Glutamatergic neuron (in vitro differentiated cells): ENCODE measurements around the gene TMIE. TPM values are rescaled to one million over a fixed set of nuclear protein-coding genes. Genes with fewer than 3 reads are reported as not detected.
"Not testable (repeated sequence)": the region's sequence is repeated elsewhere in the genome, so short reads cannot be mapped to it uniquely, and the experiment has no call there.

Source experiments
- DNase-seq: peaks from one replicate; pipeline ENCODE4 v3.0.0; 2022
- H3K27ac Mint-ChIP-seq: one replicate; pipeline ENCODE4 v1.8.0; 2020; ENCODE audit warnings: mild to moderate bottlenecking, mixed read lengths, inconsistent platforms; ENCODE audit not compliant: unreplicated experiment
- H3K27me3 Mint-ChIP-seq: one replicate; pipeline ENCODE4 v1.8.0; 2020; ENCODE audit warnings: mild to moderate bottlenecking, moderate library complexity, mixed read lengths, inconsistent platforms; ENCODE audit not compliant: unreplicated experiment
- H3K36me3 Mint-ChIP-seq: one replicate; pipeline ENCODE4 v1.8.0; 2020; ENCODE audit warnings: mild to moderate bottlenecking, mixed read lengths, inconsistent platforms; ENCODE audit not compliant: unreplicated experiment
- H3K4me1 Mint-ChIP-seq: one replicate; pipeline ENCODE4 v1.8.0; 2020; ENCODE audit warnings: mild to moderate bottlenecking, low read depth, mixed read lengths, inconsistent platforms; ENCODE audit not compliant: unreplicated experiment
- H3K4me3 Mint-ChIP-seq: one replicate; pipeline ENCODE4 v1.8.0; 2020; ENCODE audit warnings: mild to moderate bottlenecking, mixed read lengths, inconsistent platforms; ENCODE audit not compliant: unreplicated experiment
- H3K9me3 Mint-ChIP-seq: one replicate; pipeline ENCODE4 v1.8.0; 2020; ENCODE audit warnings: mild to moderate bottlenecking, moderate library complexity, mixed read lengths, inconsistent platforms; ENCODE audit not compliant: unreplicated experiment
- total RNA-seq: library from RNA; stranded (reverse); fragmentation: NEBNext Ultra II Directional; extraction: Animal tissue kit (Norgen Biotek cat#: 25700); gene quantifications from one replicate; pipeline ENCODE4 v1.2.1, GENCODE V29; 2021; ENCODE audit not compliant: unreplicated experiment
- TF ChIP-seq, protein P1 (sequence below): fragments of 200-600 bp; sonication (generic); IDR thresholded peaks from one replicate; pipeline ENCODE4 v1.5.0; 2021; ENCODE audit not compliant: partially characterized antibody, unreplicated experiment

Gene TMIE
- total RNA-seq, 1 donor from 2014 or later, result not detected

GRCh38 chr3:46742992-46743585 lies 41.9 kb downstream of the TMIE start:
- no peak for DNase-seq
- Mint-ChIP-seq H3K36me3 (no peaks in the 10 kb centered on the region), H3K9me3 (no peaks in the 10 kb centered on the region), H3K4me3 (no peak overlapping the region), H3K27ac (no peak overlapping the region), H3K27me3 (no peaks in the 10 kb centered on the region), H3K4me1 (no peaks in the 10 kb centered on the region)
- TF ChIP-seq, protein P1, sequence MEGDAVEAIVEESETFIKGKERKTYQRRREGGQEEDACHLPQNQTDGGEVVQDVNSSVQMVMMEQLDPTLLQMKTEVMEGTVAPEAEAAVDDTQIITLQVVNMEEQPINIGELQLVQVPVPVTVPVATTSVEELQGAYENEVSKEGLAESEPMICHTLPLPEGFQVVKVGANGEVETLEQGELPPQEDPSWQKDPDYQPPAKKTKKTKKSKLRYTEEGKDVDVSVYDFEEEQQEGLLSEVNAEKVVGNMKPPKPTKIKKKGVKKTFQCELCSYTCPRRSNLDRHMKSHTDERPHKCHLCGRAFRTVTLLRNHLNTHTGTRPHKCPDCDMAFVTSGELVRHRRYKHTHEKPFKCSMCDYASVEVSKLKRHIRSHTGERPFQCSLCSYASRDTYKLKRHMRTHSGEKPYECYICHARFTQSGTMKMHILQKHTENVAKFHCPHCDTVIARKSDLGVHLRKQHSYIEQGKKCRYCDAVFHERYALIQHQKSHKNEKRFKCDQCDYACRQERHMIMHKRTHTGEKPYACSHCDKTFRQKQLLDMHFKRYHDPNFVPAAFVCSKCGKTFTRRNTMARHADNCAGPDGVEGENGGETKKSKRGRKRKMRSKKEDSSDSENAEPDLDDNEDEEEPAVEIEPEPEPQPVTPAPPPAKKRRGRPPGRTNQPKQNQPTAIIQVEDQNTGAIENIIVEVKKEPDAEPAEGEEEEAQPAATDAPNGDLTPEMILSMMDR, result no peak

GRCh38 chr3:46746711-46747110 lies 45.5 kb downstream of the TMIE start:
- no peaks in the 10 kb centered on the region for H3K36me3 Mint-ChIP-seq
- H3K27ac Mint-ChIP-seq, result no peak overlapping the region
- DNase-seq, result no peak
- H3K27me3 Mint-ChIP-seq, result peaks cover 3% of the 10 kb centered on the region
- no peak overlapping the region for H3K4me3 Mint-ChIP-seq
- H3K9me3 Mint-ChIP-seq, result peaks cover 1% of the 10 kb centered on the region
- TF ChIP-seq, protein P1, result no peak
- H3K4me1 Mint-ChIP-seq, result no peaks in the 10 kb centered on the region

DNA sequence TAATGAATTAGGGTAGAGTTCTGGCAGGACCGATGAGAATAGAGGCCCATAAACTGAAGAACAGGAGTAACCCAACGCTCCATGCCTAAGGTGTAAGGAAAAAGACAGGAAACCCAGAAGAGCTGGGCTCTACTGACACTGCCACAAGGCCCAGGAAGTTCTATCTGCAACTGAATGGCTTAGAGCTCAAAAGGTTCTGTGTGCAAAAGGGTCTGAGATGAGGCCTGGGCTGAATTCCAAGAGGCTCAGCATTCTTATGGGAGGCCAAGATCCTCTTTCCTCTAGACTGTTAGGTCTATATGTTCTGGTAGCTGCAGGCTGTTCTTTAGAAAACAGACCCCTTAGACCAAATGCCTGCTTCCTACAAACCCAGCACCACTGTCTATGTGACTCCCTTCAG lies 47.0 kb downstream of the TMIE start:
- TF ChIP-seq, protein P1, result no peak
- Mint-ChIP-seq H3K4me1 (no peaks in the 10 kb centered on the region), H3K9me3 (peaks cover 1% of the 10 kb centered on the region), H3K36me3 (no peaks in the 10 kb centered on the region), H3K27ac (no peak overlapping the region), H3K4me3 (peak overlapping the region; percentile 2), H3K27me3 (peaks cover 3% of the 10 kb centered on the region)
- no peak for DNase-seq

DNA sequence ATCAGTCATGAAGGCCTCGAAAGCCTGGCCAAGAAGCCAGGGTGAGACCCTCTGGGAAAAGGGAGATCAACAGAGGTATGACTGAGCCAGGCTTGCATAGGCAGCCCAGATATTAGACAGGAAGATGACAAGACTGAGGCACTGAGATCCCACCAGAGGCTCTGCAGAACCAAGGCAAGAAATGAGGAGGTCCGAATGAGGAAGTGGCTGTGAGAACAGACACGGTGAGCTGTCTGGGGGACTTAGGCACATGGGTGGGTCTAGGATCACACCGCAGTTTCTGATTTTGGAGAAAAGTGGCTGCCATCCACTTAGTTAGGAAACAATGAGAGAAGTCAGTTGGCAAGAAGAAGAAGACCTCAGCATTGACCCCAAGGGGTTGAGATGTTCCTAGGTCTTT lies 47.9 kb downstream of the TMIE start:
- DNase-seq, result no peak
- no peak overlapping the region for H3K27ac Mint-ChIP-seq
- no peaks in the 10 kb centered on the region for H3K4me1 Mint-ChIP-seq
- H3K9me3 Mint-ChIP-seq, result peaks cover 1% of the 10 kb centered on the region
- H3K36me3 Mint-ChIP-seq, result no peaks in the 10 kb centered on the region
- TF ChIP-seq, protein P1, result no peak
- H3K4me3 Mint-ChIP-seq, result no peak overlapping the region
- H3K27me3 Mint-ChIP-seq, result peaks cover 3% of the 10 kb centered on the region

DNA sequence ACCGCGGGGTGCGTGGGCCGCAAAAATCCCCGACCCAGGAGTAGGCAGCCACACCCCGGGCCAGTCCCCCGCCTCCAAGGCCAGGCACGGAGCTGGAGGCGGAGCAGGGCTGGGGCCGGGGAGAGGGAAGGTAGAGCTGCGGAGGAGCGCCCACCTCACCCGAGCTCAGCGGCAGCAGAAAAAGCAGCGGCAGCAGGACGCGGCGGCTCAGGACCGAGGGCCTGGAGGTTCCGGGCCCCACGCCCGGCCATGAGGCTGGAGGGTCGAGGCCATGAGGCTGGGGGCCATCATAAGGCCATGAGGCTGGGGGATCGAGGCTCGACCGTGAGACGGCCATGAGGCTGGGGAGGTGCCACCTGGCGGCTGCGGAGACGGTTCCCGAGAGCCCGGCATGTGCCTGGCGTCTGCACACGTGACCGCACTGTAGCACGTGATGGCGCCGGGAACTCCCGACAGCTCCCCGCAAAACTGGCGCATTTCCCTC lies 49.4 kb downstream of the TMIE start:
- Mint-ChIP-seq H3K36me3 (no peaks in the 10 kb centered on the region), H3K27me3 (peaks cover 5% of the 10 kb centered on the region), H3K4me3 (no peak overlapping the region), H3K9me3 (peaks cover 1% of the 10 kb centered on the region), H3K27ac (no peak overlapping the region), H3K4me1 (no peaks in the 10 kb centered on the region)
- no peak for DNase-seq
- TF ChIP-seq, protein P1, result no peak

DNA sequence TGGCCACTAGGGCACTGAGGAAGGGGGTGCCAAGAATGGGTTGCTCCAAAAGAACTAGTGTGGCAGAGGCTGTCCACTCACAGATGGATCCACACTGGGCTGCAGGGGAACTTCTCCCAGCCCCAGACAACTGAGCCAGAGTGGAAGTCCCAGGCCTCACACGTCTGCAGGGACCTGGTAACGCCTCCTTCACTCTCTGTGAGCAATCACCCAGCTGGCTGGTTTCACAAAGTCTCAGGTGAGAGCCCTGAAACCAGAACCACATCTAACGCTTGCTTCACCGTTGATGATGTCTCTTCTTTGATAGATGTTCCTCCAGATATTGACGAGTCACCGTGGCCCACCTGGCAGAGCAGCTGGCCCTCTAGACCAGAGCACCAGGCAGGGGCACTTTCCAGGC lies 51.9 kb downstream of the TMIE start:
- not testable (repeated sequence) for H3K27ac Mint-ChIP-seq, H3K4me3 Mint-ChIP-seq, DNase-seq, H3K4me1 Mint-ChIP-seq, H3K36me3 Mint-ChIP-seq, H3K27me3 Mint-ChIP-seq, H3K9me3 Mint-ChIP-seq
